NCI-H69 (cell line): Measurements from ENCODE around the gene HNF1A.

ENCODE experiments used
- DNase-seq: peaks from one replicate; lab custom pipeline; 2025; lab: John Stamatoyannopoulos, UW

HNF1A gene

DNA sequence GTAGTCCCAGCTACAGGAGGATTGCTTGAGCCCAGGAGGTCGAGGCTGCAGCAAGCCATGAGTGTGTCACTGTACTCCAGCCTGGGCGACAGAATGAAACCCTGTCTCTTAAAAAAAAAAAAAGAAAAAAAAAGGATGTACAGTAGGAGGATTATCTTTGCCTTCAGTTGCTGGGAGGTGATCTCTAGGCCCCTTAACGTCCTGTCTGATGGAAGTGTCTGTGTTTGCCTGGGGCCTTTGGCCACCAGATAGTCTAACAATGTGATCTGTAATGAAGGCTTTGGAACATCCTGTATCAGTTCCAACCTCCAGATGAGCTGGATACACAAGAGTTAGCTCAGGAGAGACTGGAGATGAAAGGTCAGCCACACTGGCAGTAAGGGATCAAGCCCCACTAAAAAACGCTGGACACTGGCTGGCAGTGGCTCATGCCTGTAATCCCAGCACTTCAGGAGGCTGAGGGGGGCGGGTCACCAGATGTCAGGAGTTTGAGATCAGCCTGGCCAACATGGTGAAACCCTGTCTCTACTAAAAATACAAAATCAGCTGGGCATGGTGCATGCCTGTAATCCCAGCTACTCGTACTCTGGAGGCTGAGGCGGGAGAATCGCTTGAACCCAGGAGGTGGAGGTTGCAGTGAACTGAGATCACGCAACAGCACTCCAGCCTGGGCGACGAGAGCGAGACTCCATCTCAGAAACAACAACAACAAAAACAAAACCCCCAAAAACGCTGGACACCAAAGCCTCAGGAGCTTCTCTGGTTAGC, 19.0 kb upstream of the HNF1A start:
- DNase-seq, result no peak

DNA sequence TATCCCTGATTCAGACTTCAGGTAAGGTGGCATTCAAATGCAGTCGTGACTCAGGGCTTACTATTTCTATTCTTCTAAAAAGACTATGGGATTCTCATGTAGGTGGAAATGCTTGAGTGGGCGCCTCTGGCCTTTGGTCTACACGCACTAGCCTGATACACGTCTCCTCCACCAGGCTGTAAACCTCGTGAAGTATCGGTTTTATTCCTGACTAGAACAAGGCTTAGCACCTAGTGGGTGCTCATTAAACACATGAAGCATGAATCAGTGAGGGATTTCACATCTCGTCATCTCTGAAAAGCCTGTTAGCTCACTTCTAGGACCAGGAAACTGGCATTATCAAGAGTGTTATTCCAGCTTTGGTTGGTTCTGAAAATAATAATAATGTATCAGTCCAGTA, 17.7 kb upstream of the HNF1A start:
- no peak for DNase-seq

DNA sequence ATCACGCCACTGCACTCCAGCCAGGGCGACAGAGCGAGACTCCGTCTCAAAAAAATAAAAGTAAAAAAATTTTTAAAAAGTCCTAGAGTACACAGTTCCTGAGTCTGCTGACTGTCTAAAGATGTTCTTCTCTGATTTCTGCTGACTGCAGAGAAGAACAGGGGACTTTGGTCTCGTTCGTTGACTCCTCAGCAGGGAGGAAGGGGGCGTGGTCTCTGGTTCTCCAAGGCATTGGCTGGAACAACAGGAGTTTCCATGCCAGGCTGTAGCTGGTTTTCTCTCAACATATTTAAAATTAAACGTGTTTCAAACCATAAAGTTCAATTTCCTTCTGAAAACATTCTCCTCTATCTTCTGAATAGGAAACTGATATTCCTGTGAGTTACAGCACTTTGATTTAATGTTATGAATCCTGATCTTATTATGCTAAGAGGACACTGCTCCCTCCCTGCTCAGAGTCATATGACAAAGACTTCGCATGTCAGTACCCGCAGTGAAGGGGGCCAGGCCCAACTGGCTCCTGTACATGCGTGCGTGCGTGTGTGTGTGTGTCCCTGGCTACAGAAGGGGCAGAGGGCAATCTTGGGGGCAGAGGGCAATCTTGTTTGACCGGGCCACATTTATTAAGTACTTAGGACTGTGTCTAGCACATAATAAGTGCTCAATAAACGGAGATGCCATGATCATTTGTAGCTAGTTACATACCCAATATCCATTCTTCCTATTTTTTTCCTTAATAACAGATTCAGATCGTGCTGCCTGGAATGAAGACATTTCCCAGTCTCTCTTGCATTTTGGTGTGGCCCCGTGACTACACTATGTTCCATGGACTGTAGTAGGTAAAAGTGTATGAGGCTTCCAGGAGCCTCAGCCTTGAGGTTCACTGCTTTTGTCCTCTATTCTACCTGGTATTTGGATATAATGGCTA, 16.5 kb upstream of the HNF1A start:
- DNase-seq, result peak; percentile 41

DNA sequence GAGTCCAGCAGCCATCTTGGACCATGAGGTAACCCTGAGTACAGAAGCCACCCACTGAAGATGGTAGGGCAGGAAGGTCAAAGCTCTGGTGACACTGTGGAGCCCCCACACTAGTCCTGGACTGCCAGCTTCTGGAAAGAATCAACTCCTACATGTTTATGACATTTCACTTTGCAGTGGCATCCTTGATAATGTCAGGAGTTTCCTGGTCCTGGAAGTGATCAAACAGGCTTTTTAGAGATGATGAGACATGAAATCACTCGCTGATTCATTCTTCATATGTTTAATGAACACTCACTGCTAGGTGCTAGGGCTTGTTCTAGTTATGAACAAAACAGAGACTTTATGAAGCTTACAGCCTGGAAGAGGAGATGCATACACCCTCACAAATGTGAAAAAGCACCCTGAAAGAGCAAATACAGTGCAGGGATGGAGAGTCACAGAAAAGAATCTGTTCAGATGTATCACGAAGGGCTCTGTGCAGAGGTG, 15.8 kb upstream of the HNF1A start:
- DNase-seq, result no peak

DNA sequence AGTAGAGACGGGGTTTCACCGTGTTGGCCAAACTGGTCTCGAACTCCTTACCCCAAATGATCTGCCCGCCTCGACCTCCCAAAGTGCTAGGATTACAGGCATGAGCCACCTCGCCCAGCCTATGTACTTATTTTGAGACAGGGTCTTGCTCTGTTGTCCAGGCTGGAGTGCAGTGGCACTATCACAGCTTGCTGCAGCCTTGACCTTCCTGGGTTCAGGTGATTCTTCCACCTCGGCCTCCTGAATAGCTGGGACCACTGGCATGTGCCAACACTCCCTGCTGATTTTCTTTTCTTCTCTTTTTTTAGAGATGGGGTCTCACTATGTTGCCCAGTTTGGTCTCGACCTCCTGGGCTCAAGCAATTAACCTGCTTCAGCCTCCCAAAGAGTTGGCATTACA, 14.0 kb upstream of the HNF1A start:
- no peak for DNase-seq

DNA sequence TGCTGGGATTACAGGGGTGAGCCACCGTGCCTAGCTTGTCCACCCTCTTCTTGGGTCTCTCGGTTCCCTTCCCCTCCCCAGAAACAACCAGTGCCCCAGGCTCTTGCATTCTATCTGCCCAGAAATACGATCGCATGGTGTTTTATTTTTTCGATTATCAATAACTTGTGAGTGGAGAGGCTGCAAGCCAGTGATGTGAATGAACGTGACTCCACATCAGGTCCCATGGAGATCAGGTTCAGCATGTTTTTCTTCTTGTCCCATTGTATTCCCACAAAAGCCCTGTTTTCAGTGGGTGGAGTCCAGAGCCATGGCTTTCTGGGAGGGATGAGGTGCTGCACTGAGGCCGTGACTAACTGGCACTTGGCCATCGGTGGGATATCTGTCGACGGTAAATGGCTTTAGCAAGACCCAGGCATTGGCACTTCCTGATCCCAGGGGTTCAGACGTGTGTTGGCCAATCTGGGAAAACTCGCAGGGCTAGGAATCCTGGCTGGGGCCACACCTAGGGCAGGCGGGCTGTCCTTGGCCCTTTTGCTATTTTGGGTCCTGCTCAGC, 12.7 kb upstream of the HNF1A start:
- peak; percentile 18 for DNase-seq

GRCh38 chr12:120970310-120970709, 8.0 kb upstream of the HNF1A start:
- no peak for DNase-seq

GRCh38 chr12:120971299-120972180, 6.8 kb upstream of the HNF1A start:
- peak; percentile 70 for DNase-seq

- DNase-seq, result peak; percentile 66
Measured at GRCh38 chr12:120972870-120973543, 5.3 kb upstream of the HNF1A start.

DNA sequence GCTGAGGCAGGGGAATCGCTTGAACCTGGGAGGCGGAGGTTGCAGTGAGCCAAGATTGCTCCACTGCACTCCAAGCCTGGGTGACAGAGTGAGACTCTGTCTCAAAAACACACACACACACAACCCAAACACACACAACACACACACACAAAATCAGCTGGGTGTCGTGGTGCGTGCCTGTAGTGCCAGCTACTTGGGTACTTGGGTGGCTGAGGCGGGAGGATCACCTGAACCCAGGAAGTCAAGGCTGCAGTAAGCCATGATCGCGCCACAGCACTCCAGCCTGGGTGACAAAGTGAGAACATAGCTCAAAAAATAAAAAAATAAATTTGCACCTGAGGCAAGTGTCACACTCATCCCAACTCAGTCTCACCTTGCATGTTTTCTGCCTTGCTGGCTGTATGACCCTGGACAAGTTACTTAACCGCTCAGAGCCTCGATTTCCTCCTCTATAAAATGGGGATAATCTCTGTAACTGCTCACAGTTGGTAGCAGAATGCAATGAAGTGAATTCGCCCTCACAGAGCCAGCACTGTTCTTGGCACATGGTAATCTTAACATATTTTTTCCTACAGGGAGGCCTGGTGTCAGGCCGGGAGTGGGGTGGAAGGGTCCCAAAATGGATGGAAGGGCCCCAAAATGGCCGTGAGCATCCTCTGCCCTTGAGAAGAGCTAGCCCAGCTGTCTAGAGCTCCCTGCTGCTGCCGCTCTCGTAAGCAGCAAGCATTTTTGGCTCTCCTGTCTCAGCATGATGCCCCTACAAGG, 630 bp upstream of the HNF1A start:
- DNase-seq, result no peak

DNA sequence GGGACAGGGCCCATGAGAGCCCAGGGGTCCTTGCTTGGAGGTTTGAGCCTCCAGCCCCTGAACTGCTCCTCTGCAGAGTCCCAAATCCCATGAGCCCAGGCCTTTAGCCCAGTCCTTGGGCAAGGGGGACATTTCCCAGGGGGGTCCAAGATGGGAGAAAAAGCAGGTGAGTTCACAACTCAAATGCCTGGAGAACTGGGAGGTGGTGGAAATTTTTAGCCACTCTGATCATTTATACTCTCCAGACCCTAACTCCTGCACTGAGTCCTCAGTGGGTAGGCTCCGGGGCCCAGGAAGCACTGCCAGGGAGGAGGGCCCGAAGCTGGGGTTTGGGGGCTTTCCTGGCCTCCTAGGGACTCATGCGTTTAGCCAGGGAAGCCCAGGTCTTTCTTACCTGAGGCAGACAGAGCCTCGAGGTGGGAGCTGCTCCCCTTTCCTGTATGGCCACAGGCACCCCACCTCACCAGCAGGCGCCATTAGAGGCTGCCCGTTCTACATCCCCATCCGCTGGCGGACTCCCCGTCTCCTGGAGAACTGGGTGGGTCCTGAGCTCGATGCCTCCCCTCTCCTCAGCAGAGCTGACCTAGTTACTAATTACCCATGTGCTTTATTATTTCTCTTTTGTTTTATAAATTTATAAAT, 998 bp downstream of the HNF1A start:
- no peak for DNase-seq

DNA sequence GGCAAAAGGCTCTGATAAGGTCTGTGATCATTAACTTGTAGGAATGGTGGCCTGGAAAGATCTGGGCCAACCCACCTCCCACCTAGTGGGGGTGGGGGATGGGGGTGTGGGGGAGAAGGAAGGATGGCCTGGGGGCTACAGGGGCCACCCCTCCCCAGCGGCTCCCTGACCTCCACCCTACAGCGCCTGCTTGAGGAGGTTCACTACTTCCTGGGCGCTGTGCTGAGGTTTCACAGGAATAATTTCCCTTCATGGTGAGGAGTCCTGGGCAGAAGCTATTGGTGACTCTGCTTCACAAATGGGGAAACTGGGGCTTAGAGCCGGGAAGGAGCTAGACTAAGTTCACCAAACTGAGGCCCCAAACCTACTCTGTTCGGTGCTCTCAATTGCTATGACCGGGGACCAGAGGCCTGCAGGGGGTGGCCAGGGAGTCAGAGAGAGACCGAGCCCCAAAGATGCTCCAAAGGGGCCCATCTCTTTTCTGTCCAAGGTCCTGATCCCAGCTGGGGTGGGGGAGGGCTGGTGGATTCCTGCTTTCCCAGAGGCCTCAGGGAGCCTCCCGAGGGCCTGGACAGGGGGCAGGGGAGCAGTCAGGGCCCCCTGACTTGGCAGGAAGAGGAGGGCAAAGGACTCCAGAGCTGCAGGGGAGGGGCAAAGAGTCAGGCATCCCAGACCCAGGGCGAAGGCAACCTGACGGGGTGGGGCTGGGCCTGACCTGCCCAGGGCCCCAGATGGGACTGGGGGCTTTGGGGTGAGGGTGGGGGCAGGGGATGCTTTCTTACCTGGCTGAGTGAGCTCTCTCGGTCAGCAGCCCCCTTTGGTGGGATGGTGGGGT, 1.7 kb downstream of the HNF1A start:
- DNase-seq, result no peak

DNA sequence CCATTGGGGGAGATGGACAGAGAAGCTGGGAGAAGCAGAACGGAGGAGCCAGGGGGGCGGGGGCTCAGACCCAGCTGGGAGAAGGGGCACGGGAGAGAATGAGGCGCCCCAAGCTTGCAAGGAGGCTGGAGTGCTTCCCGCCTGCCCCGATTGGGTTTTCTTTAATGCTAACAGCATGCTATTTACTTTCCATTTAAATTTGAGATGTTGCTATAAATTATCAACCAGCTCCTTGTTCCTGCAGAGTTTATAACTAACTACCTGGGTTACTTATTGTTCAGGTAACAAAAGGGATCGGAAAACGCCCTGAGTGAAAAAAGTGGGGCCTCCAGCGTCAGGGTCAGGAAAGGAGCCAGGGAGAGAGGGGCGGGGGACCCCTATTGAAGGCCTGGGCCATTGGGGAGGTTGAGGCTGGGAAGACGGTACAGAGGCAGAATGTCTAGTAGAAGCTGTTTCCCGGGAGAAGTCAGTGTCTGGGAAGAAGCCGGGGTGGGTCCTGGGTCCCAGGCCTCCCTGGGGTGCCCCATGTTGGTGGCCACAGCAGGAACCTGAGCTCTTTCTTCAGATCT, 2.5 kb downstream of the HNF1A start:
- DNase-seq, result peak; percentile 72

DNA sequence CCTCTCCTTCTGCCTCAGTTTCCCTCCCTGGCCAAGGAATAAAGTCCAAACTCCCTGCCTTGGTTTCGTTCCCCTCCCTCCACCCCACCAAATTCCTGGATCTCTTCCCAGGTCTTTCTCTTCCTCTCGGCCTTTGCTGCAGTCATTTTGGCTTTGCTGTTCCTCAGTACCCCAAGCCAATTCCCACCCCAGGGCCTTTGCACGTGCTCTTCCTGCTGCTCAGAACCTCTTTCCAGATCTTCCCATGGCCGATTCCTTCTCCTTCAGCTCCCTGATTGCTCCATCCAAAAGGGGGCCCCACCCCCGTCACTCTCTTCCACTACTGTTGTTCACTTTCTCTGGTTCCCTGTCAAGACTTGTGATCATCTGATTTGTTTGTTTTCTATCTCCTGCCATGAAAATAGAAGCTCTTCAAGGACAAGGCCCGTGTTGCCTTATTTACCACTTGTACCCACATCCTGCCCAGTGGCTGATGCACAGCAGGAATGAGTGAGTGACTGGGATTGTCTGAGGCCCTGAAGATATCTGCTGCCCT, 3.1 kb downstream of the HNF1A start:
- no peak for DNase-seq

GRCh38 chr12:120982659-120983058, 4.3 kb downstream of the HNF1A start:
- no peak for DNase-seq

- no peak for DNase-seq
Measured at GRCh38 chr12:120983759-120984158, 5.4 kb downstream of the HNF1A start.

DNA sequence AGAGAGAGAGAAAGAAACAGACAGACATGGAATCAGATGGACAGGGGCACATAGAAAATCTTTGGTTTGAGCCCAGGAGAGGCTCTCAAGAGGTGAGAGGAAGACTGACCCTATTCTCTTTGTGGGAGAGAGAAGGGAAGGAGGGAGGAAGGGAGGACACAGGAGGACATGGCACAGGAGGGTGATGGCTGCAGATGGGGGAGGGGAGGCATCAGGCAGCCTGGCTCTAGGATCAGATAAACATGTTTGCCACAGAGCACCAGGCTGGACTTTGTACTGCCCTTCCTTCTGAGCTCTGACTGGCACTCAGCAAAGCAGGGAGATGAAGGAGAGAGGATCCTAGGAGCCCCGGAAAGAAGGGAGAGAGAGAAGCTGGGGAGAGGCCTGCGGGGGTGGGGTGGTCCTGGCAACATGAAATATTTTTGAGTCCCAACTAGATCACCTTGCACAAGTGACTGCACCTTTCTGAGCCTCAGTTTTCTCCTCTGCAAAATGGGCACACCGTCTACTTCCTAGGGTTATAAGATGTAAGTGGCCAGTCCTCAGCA, 6.1 kb downstream of the HNF1A start:
- DNase-seq, result peak; percentile 42

DNA sequence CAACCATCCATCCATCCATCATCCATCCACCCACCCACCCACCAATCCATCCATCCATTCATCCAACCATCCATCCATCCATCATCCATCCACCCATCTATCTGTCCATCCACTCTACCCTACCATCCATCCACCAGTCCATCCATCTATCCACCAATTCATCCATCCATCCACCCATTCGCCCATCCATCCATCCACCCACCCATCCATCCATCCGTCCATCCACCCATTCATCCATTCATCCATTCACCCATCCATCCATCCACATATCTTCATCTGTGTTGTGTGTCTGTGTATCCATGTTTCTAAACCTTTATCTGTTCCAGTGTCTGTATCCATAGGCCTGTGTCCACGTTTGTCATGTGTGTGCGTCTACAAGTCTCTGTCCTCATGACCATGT, 9.9 kb downstream of the HNF1A start:
- DNase-seq, result no peak
